H1 (cell line): Measurements from ENCODE around the gene SLC3A2. TPM values are rescaled to one million over a fixed set of nuclear protein-coding genes. Genes with fewer than 3 reads are reported as not detected.

ENCODE experiments used
- ASH2L ChIP-seq: fragments of 200-600, 300-600 bp; sonication (generic); IDR thresholded peaks from one replicate; pipeline ENCODE4 v1.7.1; 2017; ENCODE audit warnings: low read length
- ATF2 ChIP-seq: IDR thresholded peaks from 2 replicates; pipeline ENCODE4 v1.6.1; 2012; ENCODE audit warnings: low read length, inconsistent platforms
- polyA plus RNA-seq, 7 experiments: library from polyadenylated mRNA; depleted of rRNA in 3 of 7; stranded (reverse) in 5 of 7; unstranded in 2 of 7; fragments of >200 nt in 5 of 7; fragments of 200-250 nt in 2 of 7; gene quantifications; 1 replicate in 5 of 7; 2 replicates in 1 of 7; 4 replicates in 1 of 7; pipeline versions ENCODE4 v1.2.1 to v1.2.3, GENCODE V29; 2011 to 2013; ENCODE audit warnings: missing spikeins in 2 of 7, mixed read lengths in 2 of 7
- total RNA-seq: library from RNA; stranded (reverse); fragmentation: NEBNext Ultra II Directional; extraction: Animal tissue kit (Norgen Biotek cat#: 25700); gene quantifications from 2 replicates; pipeline ENCODE4 v1.2.1, GENCODE V29; 2021

SLC3A2 gene
- total and polyA plus RNA-seq, 2 of the 8 experiments (the other 6 are each of a cell fraction or from before 2014, with no cell fraction given), result 410 to 435 TPM

GRCh38 chr11:62902932-62903331, 22.2 kb downstream of the SLC3A2 start (continued):
- TF ChIP-seq ASH2L (no peak), ATF2 (no peak)
